H1 (cell line): ENCODE measurements around the gene ATCAY. TPM values are rescaled to one million over a fixed set of nuclear protein-coding genes. Genes with fewer than 3 reads are reported as not detected.

ENCODE experiments used
- ATF2 ChIP-seq: IDR thresholded peaks from 2 replicates; pipeline ENCODE4 v1.6.1; 2012; ENCODE audit warnings: low read length, inconsistent platforms
- ATF3 ChIP-seq: IDR thresholded peaks from 2 replicates; pipeline ENCODE4 v1.6.1; 2011; ENCODE audit warnings: low read depth, mild to moderate bottlenecking, low read length; ENCODE audit not compliant: insufficient read depth
- BRCA1 ChIP-seq: IDR thresholded peaks from 2 replicates; pipeline ENCODE4 v1.6.1; 2012; ENCODE audit warnings: low read depth, low read length, improper control_type of control experiment
- HDAC2 ChIP-seq, 2 experiments: fragments of 300-600 bp in 1 of 2; sonication (generic) in 1 of 2; IDR thresholded peaks; 2 replicates each; pipeline ENCODE4 v1.6.1; 2011 to 2012; ENCODE audit warnings: low read depth in 2 of 2, low read length in 2 of 2, mild to moderate bottlenecking in 2 of 2, moderate library complexity in 2 of 2, borderline replicate concordance in 1 of 2, inconsistent platforms in 1 of 2
- KDM5A ChIP-seq: fragments of 200-600 bp; IDR thresholded peaks from 2 replicates; pipeline ENCODE4 v1.7.1; 2012; ENCODE audit warnings: mild to moderate bottlenecking, low read length, inconsistent platforms, mixed read lengths
- POLR2A ChIP-seq, 2 experiments: IDR thresholded peaks; 1 replicate in 1 of 2; 2 replicates in 1 of 2; pipeline ENCODE4 v1.6.1; 2011; ENCODE audit warnings: low read depth in 2 of 2, low read length in 2 of 2, mild to moderate bottlenecking in 2 of 2; ENCODE audit errors: control extremely low read depth in 1 of 2
- RFX5 ChIP-seq: IDR thresholded peaks from 2 replicates; pipeline ENCODE4 v1.6.1; 2011; ENCODE audit warnings: low read depth, low read length, improper control_type of control experiment, borderline replicate concordance
- SIN3A ChIP-seq, 2 experiments: IDR thresholded peaks in 1 of 2; conservative IDR thresholded peaks in 1 of 2; 2 replicates each; pipeline ENCODE4 v1.6.1; 2011 to 2012; ENCODE audit warnings: low read length in 2 of 2, improper control_type of control experiment in 1 of 2, low read depth in 1 of 2, mild to moderate bottlenecking in 1 of 2
- SIRT6 ChIP-seq: IDR thresholded peaks from one replicate; pipeline ENCODE4 v1.7.1; 2012; ENCODE audit warnings: low read length, inconsistent platforms
- SP1 ChIP-seq: IDR thresholded peaks from 2 replicates; pipeline ENCODE4 v1.6.1; 2011; ENCODE audit warnings: low read depth, low read length
- SP4 ChIP-seq: IDR thresholded peaks from 2 replicates; pipeline ENCODE4 v1.6.1; 2012; ENCODE audit warnings: low read length, inconsistent platforms
- TAF1 ChIP-seq: IDR thresholded peaks from 2 replicates; pipeline ENCODE4 v1.6.1; 2011; ENCODE audit warnings: mild to moderate bottlenecking, low read depth, low read length
- TBP ChIP-seq: IDR thresholded peaks from 2 replicates; pipeline ENCODE4 v1.6.1; 2011; ENCODE audit warnings: low read depth, low read length, improper control_type of control experiment
- USF2 ChIP-seq: IDR thresholded peaks from 2 replicates; pipeline ENCODE4 v1.6.1; 2011; ENCODE audit warnings: low read length, improper control_type of control experiment
- polyA plus RNA-seq, 7 experiments: library from polyadenylated mRNA; depleted of rRNA in 3 of 7; stranded (reverse) in 5 of 7; unstranded in 2 of 7; fragments of >200 nt in 5 of 7; fragments of 200-250 nt in 2 of 7; gene quantifications; 1 replicate in 5 of 7; 2 replicates in 1 of 7; 4 replicates in 1 of 7; pipeline versions ENCODE4 v1.2.1 to v1.2.3, GENCODE V29; 2011 to 2013; ENCODE audit warnings: missing spikeins in 2 of 7, mixed read lengths in 2 of 7
- total RNA-seq: library from RNA; stranded (reverse); fragmentation: NEBNext Ultra II Directional; extraction: Animal tissue kit (Norgen Biotek cat#: 25700); gene quantifications from 2 replicates; pipeline ENCODE4 v1.2.1, GENCODE V29; 2021
- TF ChIP-seq, protein P1 (sequence below): IDR thresholded peaks from 2 replicates; pipeline ENCODE4 v1.6.1; 2012; ENCODE audit warnings: inconsistent platforms
- TF ChIP-seq, protein P2 (sequence below), 3 experiments: IDR thresholded peaks; 1 replicate in 2 of 3; 2 replicates in 1 of 3; pipeline versions ENCODE4 v1.5.1 to v1.6.1; 2011; ENCODE audit warnings: low read length in 3 of 3, mild to moderate bottlenecking in 3 of 3, inconsistent platforms in 2 of 3, low read depth in 1 of 3, moderate library complexity in 1 of 3; ENCODE audit not compliant: insufficient read depth in 1 of 3; ENCODE audit errors: control extremely low read depth in 1 of 3

ATCAY gene
- total and polyA plus RNA-seq, 2 of the 8 experiments (the other 6 are each of a cell fraction or from before 2014, with no cell fraction given) = 24.4 to 33.8 TPM

DNA sequence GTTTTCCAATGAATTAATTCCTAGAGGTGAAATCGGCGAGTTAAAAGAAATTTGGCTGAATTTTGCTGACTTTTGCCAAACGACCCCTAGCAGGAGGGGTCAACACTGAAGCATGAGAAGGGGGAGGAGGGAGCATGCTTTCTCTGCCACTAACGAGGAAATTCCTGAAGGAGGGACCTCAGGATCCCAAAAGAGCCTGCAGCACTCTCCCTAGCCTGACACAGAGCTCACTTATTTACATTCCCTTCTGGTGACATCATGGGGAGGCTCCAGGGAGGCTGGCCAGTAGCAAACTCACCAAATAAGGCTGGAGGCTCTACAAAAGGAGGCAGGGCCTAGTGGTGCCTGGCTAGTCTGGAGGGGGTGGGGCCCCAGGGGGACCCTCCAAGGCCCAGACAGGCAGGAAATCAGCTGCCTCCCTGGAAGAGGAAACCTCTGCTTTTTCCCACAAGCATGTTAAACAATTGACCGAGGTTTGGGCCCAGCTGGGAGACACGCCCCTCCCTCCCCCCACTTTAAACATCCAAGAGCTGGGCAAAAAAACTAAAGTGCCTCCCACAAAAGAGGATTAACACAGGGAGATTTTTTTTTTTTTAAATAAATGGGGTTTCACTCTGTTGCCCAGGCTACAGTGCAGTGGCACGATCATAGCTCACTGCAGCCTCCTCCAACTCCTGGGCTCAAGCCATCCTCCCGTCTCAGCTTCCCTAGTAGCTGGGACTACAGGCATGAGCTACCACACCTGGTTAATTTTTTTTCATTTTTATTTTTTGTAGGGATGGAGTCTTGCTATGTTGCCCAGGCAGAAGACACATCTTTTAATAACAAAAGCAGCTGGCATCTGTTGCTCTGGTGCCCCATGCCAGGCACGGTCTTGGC lies 88.3 kb downstream of the ATCAY start (continued):
- TF ChIP-seq ATF2 = peak; percentile 100
- no peak; the same call in 1 of the 2 replicates for TF ChIP-seq TAF1
- TF ChIP-seq, protein P1, sequence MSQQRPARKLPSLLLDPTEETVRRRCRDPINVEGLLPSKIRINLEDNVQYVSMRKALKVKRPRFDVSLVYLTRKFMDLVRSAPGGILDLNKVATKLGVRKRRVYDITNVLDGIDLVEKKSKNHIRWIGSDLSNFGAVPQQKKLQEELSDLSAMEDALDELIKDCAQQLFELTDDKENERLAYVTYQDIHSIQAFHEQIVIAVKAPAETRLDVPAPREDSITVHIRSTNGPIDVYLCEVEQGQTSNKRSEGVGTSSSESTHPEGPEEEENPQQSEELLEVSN = no peak; the same call in 1 of the 2 replicates
- TF ChIP-seq BRCA1 = no peak
- no peak for TF ChIP-seq SIRT6
- TF ChIP-seq KDM5A = no peak
- no peak for TF ChIP-seq SP4
- TF ChIP-seq ATF3 = peak; percentile 76; the same call in 1 of the 2 replicates
- TF ChIP-seq SIN3A (conservative IDR thresholded peaks at IDR 0.05 in 1 of 2, IDR thresholded peaks at IDR 0.05 in 1 of 2; ENCODE audit: low read depth in 1 of 2, low read length in 2 of 2) = peak in 1 of 2 experiments; percentile 89; a peak in 3 of 4 replicates
- no peak for TF ChIP-seq RFX5
- TF ChIP-seq USF2 = 0 out of 2 replicates have a peak, but pooled peaks have one; percentile 9
- peak; percentile 89 for TF ChIP-seq SP1
- peak; percentile 37 to 71 for TF ChIP-seq POLR2A (IDR thresholded peaks at IDR 0.05; ENCODE audit: control extremely low read depth in 1 of 2, low read depth in 2 of 2, low read length in 2 of 2)
- TF ChIP-seq, protein P2, sequence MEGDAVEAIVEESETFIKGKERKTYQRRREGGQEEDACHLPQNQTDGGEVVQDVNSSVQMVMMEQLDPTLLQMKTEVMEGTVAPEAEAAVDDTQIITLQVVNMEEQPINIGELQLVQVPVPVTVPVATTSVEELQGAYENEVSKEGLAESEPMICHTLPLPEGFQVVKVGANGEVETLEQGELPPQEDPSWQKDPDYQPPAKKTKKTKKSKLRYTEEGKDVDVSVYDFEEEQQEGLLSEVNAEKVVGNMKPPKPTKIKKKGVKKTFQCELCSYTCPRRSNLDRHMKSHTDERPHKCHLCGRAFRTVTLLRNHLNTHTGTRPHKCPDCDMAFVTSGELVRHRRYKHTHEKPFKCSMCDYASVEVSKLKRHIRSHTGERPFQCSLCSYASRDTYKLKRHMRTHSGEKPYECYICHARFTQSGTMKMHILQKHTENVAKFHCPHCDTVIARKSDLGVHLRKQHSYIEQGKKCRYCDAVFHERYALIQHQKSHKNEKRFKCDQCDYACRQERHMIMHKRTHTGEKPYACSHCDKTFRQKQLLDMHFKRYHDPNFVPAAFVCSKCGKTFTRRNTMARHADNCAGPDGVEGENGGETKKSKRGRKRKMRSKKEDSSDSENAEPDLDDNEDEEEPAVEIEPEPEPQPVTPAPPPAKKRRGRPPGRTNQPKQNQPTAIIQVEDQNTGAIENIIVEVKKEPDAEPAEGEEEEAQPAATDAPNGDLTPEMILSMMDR (IDR thresholded peaks at IDR 0.05; ENCODE audit: control extremely low read depth in 1 of 3, insufficient read depth in 1 of 3, low read depth in 1 of 3, low read length in 3 of 3) = peak in 1 of 3 experiments; percentile 1; a peak in 1 of 4 replicates
- TF ChIP-seq TBP = peak; percentile 60
- TF ChIP-seq HDAC2 (IDR thresholded peaks at IDR 0.05; ENCODE audit: borderline replicate concordance in 1 of 2, low read depth in 2 of 2, low read length in 2 of 2) = 0 out of 4 replicates have a peak, but pooled peaks of 1 of the 2 experiments have one; percentile 23
